K562 (cell line): Measurements from ENCODE around the gene RNF223. TPM values are rescaled to one million over a fixed set of nuclear protein-coding genes. Genes with fewer than 3 reads are reported as not detected.

Source experiments
- AFF4 ChIP-seq: sonication (generic); formaldehyde crosslinking; IDR thresholded peaks from 2 replicates; pipeline ENCODE4 v1.8.0; 2023; ENCODE audit warnings: mild to moderate bottlenecking, missing genetic modification reagents
- HNRNPLL ChIP-seq: fragments of 200-400 bp; formaldehyde crosslinking; IDR thresholded peaks from 2 replicates; pipeline ENCODE4 v1.6.1; 2017; ENCODE audit warnings: low read length, low read depth, mild to moderate bottlenecking; ENCODE audit not compliant: poor library complexity, severe bottlenecking
- MXD1 ChIP-seq: fragments of 250-450 bp; sonication (Bioruptor Pico); IDR thresholded peaks from 2 replicates; pipeline ENCODE4 v1.8.0; 2021; ENCODE audit warnings: borderline replicate concordance, mild to moderate bottlenecking, moderate library complexity; ENCODE audit not compliant: poor library complexity, severe bottlenecking
- MYBL2 ChIP-seq, 2 experiments: fragments of 450-650 bp in 1 of 2; sonication (generic) in 1 of 2; formaldehyde crosslinking in 1 of 2; IDR thresholded peaks; 2 replicates each; pipeline versions ENCODE4 v1.6.1 to v1.8.1; 2017 to 2022; ENCODE audit warnings: borderline replicate concordance in 1 of 2, inconsistent platforms in 1 of 2, low read depth in 1 of 2, mild to moderate bottlenecking in 1 of 2, missing genetic modification reagents in 1 of 2, moderate library complexity in 1 of 2
- NCOR1 ChIP-seq: fragments of 450-650 bp; IDR thresholded peaks from 2 replicates; pipeline ENCODE4 v1.6.1; 2016; ENCODE audit warnings: mild to moderate bottlenecking, moderate library complexity
- NFATC3 ChIP-seq: fragments of 450-650 bp; IDR thresholded peaks from 2 replicates; pipeline ENCODE4 v1.6.1; 2017; ENCODE audit warnings: mild to moderate bottlenecking
- NONO ChIP-seq, 2 experiments: fragments of 200-400 bp in 1 of 2; fragments of 450-650 bp in 1 of 2; formaldehyde crosslinking in 1 of 2; IDR thresholded peaks; 2 replicates each; pipeline ENCODE4 v1.6.1; 2017; ENCODE audit warnings: low read depth in 2 of 2, mild to moderate bottlenecking in 2 of 2, moderate library complexity in 2 of 2, low read length in 1 of 2
- POLR2B ChIP-seq: fragments of 450-650 bp; IDR thresholded peaks from 2 replicates; pipeline ENCODE4 v1.6.1; 2018; ENCODE audit warnings: low read depth; ENCODE audit not compliant: partially characterized antibody
- RFX7 ChIP-seq: fragments of 250-450 bp; sonication (Bioruptor Pico); IDR thresholded peaks from 2 replicates; pipeline ENCODE4 v1.5.1; 2021; ENCODE audit warnings: mild to moderate bottlenecking
- SMARCE1 ChIP-seq: fragments of 450-650 bp; IDR thresholded peaks from 2 replicates; pipeline ENCODE4 v1.7.1; 2016; ENCODE audit warnings: mild to moderate bottlenecking
- SRSF9 ChIP-seq: fragments of 200-400 bp; formaldehyde crosslinking; IDR thresholded peaks from 2 replicates; pipeline ENCODE4 v1.6.1; 2017; ENCODE audit warnings: low read depth, low read length, borderline replicate concordance
- USF2 ChIP-seq: sonication (generic); formaldehyde crosslinking; IDR thresholded peaks from 2 replicates; pipeline ENCODE4 v1.5.0; 2020; ENCODE audit warnings: missing genetic modification reagents
- XRCC4 ChIP-seq: IDR thresholded peaks from one replicate; pipeline ENCODE4 v1.6.1; 2011; ENCODE audit not compliant: insufficient read depth, insufficient read length; ENCODE audit errors: extremely low read depth
- ZNF431 ChIP-seq: sonication (generic); formaldehyde crosslinking; IDR thresholded peaks from 2 replicates; pipeline ENCODE4 v1.8.0; 2022; ENCODE audit warnings: mild to moderate bottlenecking, missing genetic modification reagents
- ZNF449 ChIP-seq: fragments of 250-450 bp; sonication (Bioruptor Pico); IDR thresholded peaks from 2 replicates; pipeline ENCODE4 v1.8.0; 2022; ENCODE audit warnings: moderate library complexity, mild to moderate bottlenecking, inconsistent platforms
- ZNF740 ChIP-seq, 3 experiments: fragments of 200-800 bp in 1 of 3; sonication (Bioruptor generic) in 1 of 3; sonication (generic) in 1 of 3; formaldehyde crosslinking in 1 of 3; IDR thresholded peaks; 2 replicates each; pipeline versions ENCODE4 v1.6.1 to v1.8.0; 2016 to 2022; ENCODE audit warnings: mild to moderate bottlenecking in 2 of 3, missing compliant biosample characterization in 2 of 3, missing genetic modification characterization in 2 of 3, missing genetic modification reagents in 1 of 3
- ZNF79 ChIP-seq: fragments of 250-450 bp; sonication (Bioruptor Pico); IDR thresholded peaks from 2 replicates; pipeline ENCODE4 v1.4.0; 2020; ENCODE audit warnings: low read depth, mild to moderate bottlenecking, moderate library complexity
- polyA plus RNA-seq, 8 experiments: library from polyadenylated mRNA; depleted of rRNA in 4 of 8; stranded (reverse) in 5 of 8; unstranded in 3 of 8; fragments of >200 nt; fragmentation: Nextera tagmentation in 2 of 8; fragmentation: Illumina TruSeq in 1 of 8; extraction: Ambion mirVana in 2 of 8; extraction: Trizol in 1 of 8; gene quantifications; 2 replicates each; pipeline versions ENCODE4 v1.2.1 to v1.2.3, GENCODE V29; 2011 to 2014; ENCODE audit warnings: inconsistent platforms in 1 of 8, missing spikeins in 1 of 8
- total RNA-seq, 7 experiments: library from RNA; depleted of rRNA in 6 of 7; stranded (reverse); fragments of >200 nt in 6 of 7; fragmentation: Illumina TruSeq in 2 of 7; extraction: Trizol in 2 of 7; gene quantifications; 2 replicates each; pipeline versions ENCODE4 v1.2.1 to v1.2.3, GENCODE V29; 2011 to 2021; ENCODE audit warnings: low replicate concordance in 1 of 7
- TF ChIP-seq, protein P1 (sequence below): sonication (generic); formaldehyde crosslinking; IDR thresholded peaks from 2 replicates; pipeline ENCODE4 v1.8.0; 2022; ENCODE audit warnings: mild to moderate bottlenecking, missing genetic modification reagents

The RNF223 gene
- total and polyA plus RNA-seq, 9 of the 15 experiments (the other 6 are each of a cell fraction or from before 2014, with no cell fraction given) = 0.04 to 0.32 TPM; not detected in 7

DNA sequence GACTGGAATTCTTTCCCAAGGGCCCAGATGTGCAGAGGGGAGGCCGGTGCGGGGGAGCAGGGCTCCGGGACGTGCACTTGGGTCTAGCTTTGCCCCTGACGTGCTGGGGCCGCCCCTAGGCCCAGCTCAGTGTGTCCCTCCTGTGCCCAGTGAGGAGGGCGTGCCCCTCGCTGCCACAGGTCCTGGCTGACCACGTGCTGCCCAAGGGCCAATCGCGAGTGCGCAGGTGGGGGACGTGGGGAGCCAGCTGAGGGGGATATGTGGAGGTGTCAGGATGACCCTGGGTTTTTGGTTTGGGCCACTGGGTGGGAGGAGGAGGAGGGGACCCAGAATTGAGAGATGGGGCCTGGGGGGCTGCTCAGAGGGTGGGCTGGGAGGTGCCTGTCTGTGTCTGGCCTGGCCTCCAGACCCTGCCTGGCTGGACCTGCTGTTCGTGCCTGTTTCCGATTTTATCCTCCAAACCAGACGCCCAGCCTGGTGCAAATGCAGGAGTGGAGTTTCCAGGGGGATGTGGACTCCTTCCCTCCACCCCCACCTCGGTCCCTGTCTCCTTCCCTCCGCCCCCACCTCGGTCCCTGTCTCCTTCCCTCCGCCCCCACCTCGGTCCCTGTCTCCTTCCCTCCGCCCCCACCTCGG, 6.1 kb upstream of the RNF223 start (continued):
- no peak for TF ChIP-seq AFF4 (CRISPR knock-in tag)
- TF ChIP-seq NCOR1 = no peak
- no peak for TF ChIP-seq MXD1 (CRISPR knock-in tag)
- no peak for TF ChIP-seq XRCC4
- no peak for TF ChIP-seq SMARCE1
- TF ChIP-seq MYBL2 (IDR thresholded peaks at IDR 0.05; ENCODE audit: low read depth) = no peak
- no peak for TF ChIP-seq MYBL2 (CRISPR knock-in tag; IDR thresholded peaks at IDR 0.05; ENCODE audit: borderline replicate concordance)
- no peak for TF ChIP-seq ZNF431 (CRISPR knock-in tag)
- TF ChIP-seq RFX7 (CRISPR knock-in tag) = no peak
- TF ChIP-seq, protein P1, sequence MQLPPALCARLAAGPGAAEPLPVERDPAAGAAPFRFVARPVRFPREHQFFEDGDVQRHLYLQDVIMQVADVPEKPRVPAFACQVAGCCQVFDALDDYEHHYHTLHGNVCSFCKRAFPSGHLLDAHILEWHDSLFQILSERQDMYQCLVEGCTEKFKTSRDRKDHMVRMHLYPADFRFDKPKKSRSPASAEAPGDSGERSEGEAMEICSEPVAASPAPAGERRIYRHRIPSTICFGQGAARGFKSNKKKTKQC (CRISPR knock-in tag) = no peak
- no peak for TF ChIP-seq ZNF79 (CRISPR knock-in tag)
- TF ChIP-seq ZNF449 (CRISPR knock-in tag) = no peak; the same call in 1 of the 2 replicates
- TF ChIP-seq NFATC3 = no peak
- TF ChIP-seq USF2 (CRISPR knock-in tag) = peak; percentile 99
- TF ChIP-seq ZNF740 (CRISPR knock-in tag; IDR thresholded peaks at IDR 0.05) = no peak
- no peak for TF ChIP-seq ZNF740 (tag; IDR thresholded peaks at IDR 0.05)
- no peak for TF ChIP-seq HNRNPLL
- no peak for TF ChIP-seq SRSF9
- peak; percentile 39 for TF ChIP-seq POLR2B
- TF ChIP-seq NONO (IDR thresholded peaks at IDR 0.05; ENCODE audit: low read depth in 2 of 2, low read length in 1 of 2) = no peak; a peak in 1 of 4 replicates
